Activated naive CD4-positive, alpha-beta T cell treated with anti-CD3 and anti-CD28 coated beads for 36 hours (primary cell): ENCODE data around the gene SYT15. TPM values are rescaled to one million over a fixed set of nuclear protein-coding genes. Genes with fewer than 3 reads are reported as not detected.
"Not testable (repeated sequence)": the region's sequence is repeated elsewhere in the genome, so short reads cannot be mapped to it uniquely, and the experiment has no call there.

Experiments
- CTCF ChIA-PET: fragments of 350-600 bp; sonication (Branson Sonifier 250); formaldehyde crosslinking; loops from one replicate; lab custom pipeline; 2021; ENCODE audit warnings: antibody characterized with exemption; lab: Charles Lee
- DNase-seq: peaks from one replicate; pipeline ENCODE4 v3.0.0-alpha.2; 2020
- H3K27ac Mint-ChIP-seq: one replicate; pipeline ENCODE4 v1.8.0; 2021; ENCODE audit warnings: mild to moderate bottlenecking, mixed read lengths
- H3K27me3 Mint-ChIP-seq: one replicate; pipeline ENCODE4 v1.8.0; 2021; ENCODE audit warnings: low read depth, mixed read lengths
- H3K36me3 Mint-ChIP-seq: one replicate; pipeline ENCODE4 v1.8.0; 2021; ENCODE audit warnings: low read depth, mixed read lengths
- H3K4me1 Mint-ChIP-seq: one replicate; pipeline ENCODE4 v1.8.0; 2021; ENCODE audit warnings: low read depth, mixed read lengths
- H3K4me3 Mint-ChIP-seq: one replicate; pipeline ENCODE4 v1.8.0; 2021; ENCODE audit warnings: mild to moderate bottlenecking, moderate library complexity, mixed read lengths
- H3K9me3 Mint-ChIP-seq: one replicate; pipeline ENCODE4 v1.8.0; 2021; ENCODE audit warnings: mixed read lengths
- intact Hi-C: fragments of 100-400 bp; cut with micrococcal nuclease; formaldehyde crosslinking; loops from one replicate; pipeline ENCODE4 v1.15.1; 2023
- total RNA-seq, 2 experiments: library from RNA; stranded (reverse); gene quantifications; one replicate each; pipeline ENCODE4 v1.2.3, GENCODE V29; 2021

Gene SYT15
- total RNA-seq, 2 experiments from 2014 or later = 0.30 to 0.43 TPM

- H3K36me3 Mint-ChIP-seq, CTCF ChIA-PET, H3K9me3 Mint-ChIP-seq, H3K27me3 Mint-ChIP-seq, H3K4me1 Mint-ChIP-seq, intact Hi-C loops, H3K27ac Mint-ChIP-seq, H3K4me3 Mint-ChIP-seq, DNase-seq: not testable (repeated sequence)
Measured at GRCh38 chr10:46570655-46571054, 8.3 kb upstream of the SYT15 start.

- CTCF ChIA-PET, H3K36me3 Mint-ChIP-seq, H3K4me3 Mint-ChIP-seq, intact Hi-C loops, DNase-seq, H3K27me3 Mint-ChIP-seq, H3K4me1 Mint-ChIP-seq, H3K9me3 Mint-ChIP-seq, H3K27ac Mint-ChIP-seq: not testable (repeated sequence)
Measured at GRCh38 chr10:46572765-46573164, 6.2 kb upstream of the SYT15 start.

- intact Hi-C loops, H3K36me3 Mint-ChIP-seq, H3K9me3 Mint-ChIP-seq, H3K27me3 Mint-ChIP-seq, H3K4me1 Mint-ChIP-seq, H3K4me3 Mint-ChIP-seq, H3K27ac Mint-ChIP-seq, DNase-seq, CTCF ChIA-PET: not testable (repeated sequence)
Measured at GRCh38 chr10:46573314-46573713, 5.6 kb upstream of the SYT15 start.

GRCh38 chr10:46573884-46574283, 5.0 kb upstream of the SYT15 start:
- H3K36me3 Mint-ChIP-seq, H3K4me3 Mint-ChIP-seq, intact Hi-C loops, DNase-seq, CTCF ChIA-PET, H3K27me3 Mint-ChIP-seq, H3K9me3 Mint-ChIP-seq, H3K27ac Mint-ChIP-seq, H3K4me1 Mint-ChIP-seq: not testable (repeated sequence)

- H3K36me3 Mint-ChIP-seq, H3K27ac Mint-ChIP-seq, H3K4me3 Mint-ChIP-seq, intact Hi-C loops, H3K9me3 Mint-ChIP-seq, H3K27me3 Mint-ChIP-seq, CTCF ChIA-PET, DNase-seq, H3K4me1 Mint-ChIP-seq: not testable (repeated sequence)
Measured at GRCh38 chr10:46577624-46578473, 1.1 kb upstream of the SYT15 start.

- CTCF ChIA-PET, DNase-seq, H3K27me3 Mint-ChIP-seq, H3K4me3 Mint-ChIP-seq, H3K27ac Mint-ChIP-seq, intact Hi-C loops, H3K36me3 Mint-ChIP-seq, H3K4me1 Mint-ChIP-seq, H3K9me3 Mint-ChIP-seq: not testable (repeated sequence)
Measured at GRCh38 chr10:46579378-46579777, 450 bp downstream of the SYT15 start.

- intact Hi-C loops = not testable (repeated sequence)
Measured at GRCh38 chr10:46581997-46582396, 3.1 kb downstream of the SYT15 start.

GRCh38 chr10:46582568-46582967, 3.6 kb downstream of the SYT15 start:
- CTCF ChIA-PET, H3K27me3 Mint-ChIP-seq, H3K36me3 Mint-ChIP-seq, H3K9me3 Mint-ChIP-seq, H3K27ac Mint-ChIP-seq, DNase-seq, H3K4me3 Mint-ChIP-seq, intact Hi-C loops, H3K4me1 Mint-ChIP-seq: not testable (repeated sequence)

More at GRCh38 chr10:46581997-46582396, 3.1 kb downstream of the SYT15 start:
- H3K36me3 Mint-ChIP-seq, H3K4me3 Mint-ChIP-seq, DNase-seq, H3K9me3 Mint-ChIP-seq, CTCF ChIA-PET, H3K4me1 Mint-ChIP-seq, H3K27ac Mint-ChIP-seq, H3K27me3 Mint-ChIP-seq: not testable (repeated sequence)

GRCh38 chr10:46584196-46584595, 5.3 kb downstream of the SYT15 start:
- H3K36me3 Mint-ChIP-seq, H3K4me1 Mint-ChIP-seq, H3K9me3 Mint-ChIP-seq, intact Hi-C loops, DNase-seq, H3K27ac Mint-ChIP-seq, CTCF ChIA-PET, H3K4me3 Mint-ChIP-seq, H3K27me3 Mint-ChIP-seq: not testable (repeated sequence)

GRCh38 chr10:46585246-46585645, 6.3 kb downstream of the SYT15 start:
- CTCF ChIA-PET, H3K36me3 Mint-ChIP-seq: not testable (repeated sequence)

GRCh38 chr10:46587546-46587945, 8.6 kb downstream of the SYT15 start:
- intact Hi-C loops, H3K36me3 Mint-ChIP-seq, H3K4me3 Mint-ChIP-seq, H3K4me1 Mint-ChIP-seq, DNase-seq, CTCF ChIA-PET, H3K27me3 Mint-ChIP-seq, H3K27ac Mint-ChIP-seq, H3K9me3 Mint-ChIP-seq: not testable (repeated sequence)

More at GRCh38 chr10:46585246-46585645, 6.3 kb downstream of the SYT15 start:
- H3K4me1 Mint-ChIP-seq, H3K9me3 Mint-ChIP-seq, H3K27me3 Mint-ChIP-seq, H3K4me3 Mint-ChIP-seq, H3K27ac Mint-ChIP-seq, DNase-seq, intact Hi-C loops: not testable (repeated sequence)

- H3K9me3 Mint-ChIP-seq, DNase-seq, CTCF ChIA-PET, H3K36me3 Mint-ChIP-seq, H3K27me3 Mint-ChIP-seq, H3K4me1 Mint-ChIP-seq, intact Hi-C loops, H3K4me3 Mint-ChIP-seq, H3K27ac Mint-ChIP-seq: not testable (repeated sequence)
Measured at GRCh38 chr10:46588221-46588620, 9.3 kb downstream of the SYT15 start.

- intact Hi-C loops, DNase-seq, H3K27ac Mint-ChIP-seq, H3K4me1 Mint-ChIP-seq, H3K4me3 Mint-ChIP-seq, H3K36me3 Mint-ChIP-seq, CTCF ChIA-PET, H3K27me3 Mint-ChIP-seq, H3K9me3 Mint-ChIP-seq: not testable (repeated sequence)
Measured at GRCh38 chr10:46589589-46589988, 10.7 kb downstream of the SYT15 start.
